Measurements from ENCODE around the gene ZSCAN5A. TPM values are rescaled to one million over a fixed set of nuclear protein-coding genes. Genes with fewer than 3 reads are reported as not detected.
"Not testable (repeated sequence)": the region's sequence is repeated elsewhere in the genome, so short reads cannot be mapped to it uniquely, and the experiment has no call there.

ZSCAN5A gene, protein sequence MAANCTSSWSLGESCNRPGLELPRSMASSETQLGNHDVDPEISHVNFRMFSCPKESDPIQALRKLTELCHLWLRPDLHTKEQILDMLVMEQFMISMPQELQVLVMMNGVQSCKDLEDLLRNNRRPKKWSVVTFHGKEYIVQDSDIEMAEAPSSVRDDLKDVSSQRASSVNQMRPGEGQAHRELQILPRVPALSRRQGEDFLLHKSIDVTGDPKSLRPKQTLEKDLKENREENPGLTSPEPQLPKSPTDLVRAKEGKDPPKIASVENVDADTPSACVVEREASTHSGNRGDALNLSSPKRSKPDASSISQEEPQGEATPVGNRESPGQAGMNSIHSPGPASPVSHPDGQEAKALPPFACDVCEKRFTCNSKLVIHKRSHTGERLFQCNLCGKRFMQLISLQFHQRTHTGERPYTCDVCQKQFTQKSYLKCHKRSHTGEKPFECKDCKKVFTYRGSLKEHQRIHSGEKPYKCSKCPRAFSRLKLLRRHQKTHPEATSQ
- 4.9 TPM for polyA plus RNA-seq (2013, experiment 1 of 2; ENCODE audit: insufficient read length)
- polyA plus RNA-seq (2013, experiment 2 of 2; ENCODE audit: insufficient read length): 3.1 TPM

DNA sequence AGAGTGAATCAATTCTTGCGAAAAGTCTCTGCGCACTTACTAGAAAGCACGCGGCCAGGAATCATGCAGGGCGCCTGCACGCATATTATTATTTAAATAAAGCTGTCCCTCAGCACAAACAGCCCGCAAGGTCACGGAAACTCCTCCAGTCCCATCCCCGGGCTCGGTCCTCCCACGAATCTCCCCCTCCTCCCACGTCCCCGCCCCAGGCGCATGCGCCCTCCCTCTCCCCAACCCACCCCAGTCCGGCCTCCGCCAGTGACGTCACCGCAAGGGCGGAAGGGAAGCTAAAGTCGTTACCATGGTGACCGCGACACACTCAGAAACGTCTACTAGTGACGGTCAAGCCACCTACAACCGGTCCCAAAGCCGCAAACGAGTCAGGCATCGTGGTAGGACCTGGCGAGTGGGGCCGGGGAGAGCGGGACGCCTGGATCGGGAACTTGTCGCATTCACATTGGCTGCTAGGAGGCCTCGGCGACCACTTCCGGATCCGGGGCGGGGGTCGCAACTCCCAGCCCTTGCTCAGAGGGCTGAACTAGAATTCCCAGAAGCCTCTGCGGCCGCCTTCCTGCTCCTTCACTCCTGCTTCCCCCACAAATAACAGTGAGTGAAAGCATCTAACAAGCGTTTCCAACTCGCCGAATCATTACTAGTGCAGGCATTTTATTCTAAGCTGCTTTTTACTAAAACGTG is at the start of gene ZSCAN5A:
ZSCAN5A (minus strand) TSS at position 459 of the 696 bp plus-strand sequence. CDS start 89,793 bp downstream, outside the sequence.
- DNase-seq: peak; percentile 94

DNA sequence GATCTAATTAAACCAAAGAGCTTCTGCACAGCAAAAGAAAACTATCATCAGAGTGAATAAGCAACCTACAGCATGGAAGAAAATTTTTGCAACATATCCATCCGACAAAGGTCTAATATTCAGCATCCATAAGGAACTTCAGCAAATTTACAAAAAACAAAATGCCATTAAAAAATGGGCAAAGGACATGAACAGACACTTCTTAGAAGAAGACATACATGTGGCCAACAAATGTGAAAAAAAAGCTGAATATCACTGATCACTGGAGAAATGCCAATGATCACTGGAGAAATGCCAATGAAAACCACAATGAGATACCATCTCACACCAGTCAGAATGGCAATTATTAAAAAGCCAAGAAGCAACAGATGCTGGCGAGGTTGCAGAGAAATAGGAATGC is 46.2 kb upstream of the ZSCAN5A start:
- no peak for DNase-seq

DNA sequence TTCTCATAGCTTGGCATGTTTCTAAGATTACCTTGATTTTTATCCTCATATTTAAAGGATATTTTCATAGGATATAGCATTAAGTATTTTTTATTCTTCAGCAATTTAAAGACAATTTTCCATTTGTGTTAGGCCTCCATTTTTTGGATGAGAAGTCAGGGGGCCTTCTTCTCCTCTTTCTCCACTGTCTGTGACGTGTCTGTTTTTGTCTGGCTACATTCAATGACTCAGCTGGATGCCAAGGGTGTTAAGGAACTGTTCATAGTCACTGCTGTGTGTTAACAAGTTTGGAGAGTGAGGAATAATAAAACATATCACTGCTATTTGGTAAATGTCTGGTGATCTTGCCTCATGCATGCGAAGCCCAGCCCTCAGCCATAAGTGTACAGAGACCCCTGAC is 42.3 kb upstream of the ZSCAN5A start:
- no peak for DNase-seq

DNA sequence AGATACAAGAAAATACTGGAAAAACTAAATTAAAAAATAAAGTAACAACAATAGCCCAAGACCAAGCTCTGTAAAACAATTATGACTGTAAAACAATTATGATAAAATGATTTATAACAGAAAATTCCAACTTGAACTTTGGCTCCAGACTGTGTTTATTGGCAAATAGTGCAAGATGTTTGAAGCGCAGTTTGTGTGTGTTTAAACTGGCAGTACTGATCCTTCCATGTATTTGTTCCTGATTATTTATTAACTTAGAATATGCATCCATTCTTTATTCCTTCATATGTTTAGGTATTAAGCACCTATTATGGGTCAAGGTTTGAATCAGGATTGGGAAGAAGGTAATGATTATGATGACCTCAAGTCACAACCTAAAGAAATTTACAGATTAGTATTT is 40.9 kb upstream of the ZSCAN5A start:
- DNase-seq: no peak

DNA sequence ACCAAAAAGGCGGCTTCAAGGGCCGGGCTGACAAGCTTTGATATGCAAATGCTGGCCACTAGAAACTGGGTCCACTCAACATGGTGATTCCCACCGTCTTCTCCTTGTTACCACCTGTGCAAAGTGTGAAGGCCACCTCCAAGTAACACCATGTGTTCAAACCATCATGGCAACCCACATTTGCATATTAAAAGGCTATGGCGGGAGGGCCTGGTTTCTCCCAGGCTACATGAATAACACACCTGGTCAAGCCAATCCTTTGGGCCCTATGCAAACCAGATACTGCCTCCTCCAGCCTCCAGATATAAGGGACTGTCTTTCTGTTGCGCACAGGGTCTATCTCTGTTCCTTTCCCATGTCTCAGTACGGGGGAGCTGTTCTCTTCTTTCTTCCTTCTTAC is 36.6 kb upstream of the ZSCAN5A start:
- no peak for DNase-seq

DNA sequence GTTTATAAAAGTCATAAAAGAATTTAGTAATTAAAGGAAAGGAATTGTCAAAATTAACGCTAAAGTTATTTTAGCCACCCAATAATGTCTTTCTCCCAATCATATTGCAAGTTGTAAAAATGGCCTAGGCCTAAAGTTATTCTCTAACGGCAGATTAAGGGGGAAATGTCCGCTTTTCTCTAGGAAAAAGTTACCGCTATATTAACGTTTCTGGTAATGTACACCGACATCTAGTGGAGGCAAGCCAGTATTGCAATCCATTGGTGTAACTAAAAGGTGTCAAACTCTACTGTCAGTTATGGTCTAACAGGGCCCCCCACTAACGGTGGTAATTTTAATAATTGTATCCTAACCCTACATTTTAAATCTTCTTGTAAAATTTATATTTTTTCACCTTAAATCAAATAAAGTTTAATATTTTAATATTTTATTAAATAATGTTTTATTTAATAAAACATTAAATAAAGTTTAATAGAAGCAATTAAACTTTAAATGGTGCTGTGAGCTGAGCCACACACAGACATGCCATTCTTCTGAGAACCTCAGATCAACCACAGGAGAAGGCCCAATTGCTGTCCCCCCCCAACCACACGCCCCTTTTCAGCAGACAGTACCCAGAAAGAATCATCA is 35.9 kb upstream of the ZSCAN5A start:
- DNase-seq: peak; percentile 51

DNA sequence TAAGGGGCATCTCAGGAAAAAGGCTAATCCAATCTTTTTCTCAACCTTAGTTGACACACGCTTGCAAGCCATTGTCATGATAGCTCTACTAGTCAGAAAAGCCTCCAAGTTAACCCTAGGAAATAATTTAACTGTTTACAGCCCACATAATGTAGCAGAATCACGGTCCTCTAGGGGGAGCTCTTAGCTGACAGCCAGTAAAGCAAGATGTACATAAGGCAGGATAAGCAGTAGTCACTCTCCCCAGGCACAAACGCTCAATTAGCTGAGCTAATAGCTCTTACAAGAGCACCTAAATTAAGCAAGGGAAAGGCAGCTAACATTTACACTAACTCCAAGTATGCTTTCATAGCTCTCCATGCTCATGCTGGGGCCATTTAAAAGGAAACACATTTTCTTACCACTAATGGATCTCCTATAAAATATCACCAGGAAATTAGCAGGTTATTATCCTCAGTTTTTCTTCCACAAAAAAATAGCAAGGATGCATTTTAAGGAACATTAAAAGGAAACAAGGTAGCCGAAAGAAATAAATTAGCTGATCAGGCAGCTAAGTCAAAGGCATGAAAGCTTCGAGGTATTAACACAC is 33.7 kb upstream of the ZSCAN5A start:
- no peak for DNase-seq

DNA sequence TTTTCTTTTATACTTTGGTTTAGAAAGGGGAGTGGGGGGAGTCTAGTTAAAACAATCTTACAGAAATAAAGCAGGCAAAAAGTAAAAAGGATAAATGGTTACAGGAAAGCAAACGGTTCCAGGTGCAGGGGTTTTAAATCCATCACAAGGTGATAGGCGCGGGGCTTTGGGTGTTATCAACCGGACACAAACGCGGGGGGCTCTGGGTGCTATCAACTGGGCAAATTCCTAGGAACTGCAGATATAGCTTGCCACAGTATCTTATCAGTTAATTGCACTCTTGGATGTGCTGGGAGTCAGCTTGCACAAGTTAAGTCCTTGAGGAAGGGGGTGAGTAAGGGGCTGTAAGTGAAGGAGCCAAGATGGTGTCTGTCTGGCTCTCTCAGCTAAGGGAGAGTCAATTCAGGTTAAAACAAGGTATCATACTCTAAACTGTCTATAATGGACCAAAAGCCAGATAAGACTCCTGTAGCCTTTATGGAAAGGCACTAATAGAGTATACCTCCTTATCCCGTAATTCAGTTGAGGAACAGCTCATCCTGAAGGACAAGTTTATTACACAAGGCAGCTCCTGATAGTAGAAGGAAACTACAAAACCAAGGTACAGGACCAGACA is 32.6 kb upstream of the ZSCAN5A start:
- DNase-seq: no peak

DNA sequence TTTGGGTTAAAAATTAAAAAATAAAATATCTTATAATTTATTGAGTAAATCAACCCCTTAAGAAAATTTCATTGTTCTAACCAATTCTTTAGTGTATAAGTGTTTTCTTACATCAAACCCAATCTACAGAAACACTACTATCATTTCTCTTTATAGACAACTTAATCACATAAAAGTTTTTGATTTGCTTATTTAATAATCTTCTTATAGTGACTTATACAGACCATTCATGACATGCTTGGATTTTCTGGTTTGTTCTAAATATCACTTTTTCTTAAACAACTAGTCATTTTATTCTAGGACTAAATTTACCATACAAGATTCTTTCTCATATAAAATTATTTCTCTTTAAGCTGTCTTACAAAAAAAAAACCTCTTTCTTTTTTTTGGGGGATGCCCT is 27.3 kb upstream of the ZSCAN5A start:
- no peak for DNase-seq

DNA sequence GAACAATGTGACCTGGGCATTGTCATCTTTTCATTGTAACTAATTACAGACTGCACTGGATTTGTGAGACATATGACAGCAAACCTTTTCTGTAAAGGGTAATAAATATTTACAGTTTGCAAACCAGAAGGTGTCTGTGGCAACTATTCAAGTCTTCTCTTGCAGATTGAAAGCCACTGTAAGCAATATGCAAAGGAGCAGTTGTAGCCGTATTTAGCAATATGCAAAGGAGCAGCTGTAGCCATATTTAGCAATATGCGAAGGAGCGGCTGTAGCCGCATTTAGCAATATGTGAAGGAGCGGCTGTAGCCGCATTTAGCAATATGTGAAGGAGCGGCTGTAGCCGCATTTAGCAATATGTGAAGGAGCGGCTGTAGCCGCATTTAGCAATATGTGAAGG is 24.4 kb upstream of the ZSCAN5A start:
- not testable (repeated sequence) for DNase-seq

DNA sequence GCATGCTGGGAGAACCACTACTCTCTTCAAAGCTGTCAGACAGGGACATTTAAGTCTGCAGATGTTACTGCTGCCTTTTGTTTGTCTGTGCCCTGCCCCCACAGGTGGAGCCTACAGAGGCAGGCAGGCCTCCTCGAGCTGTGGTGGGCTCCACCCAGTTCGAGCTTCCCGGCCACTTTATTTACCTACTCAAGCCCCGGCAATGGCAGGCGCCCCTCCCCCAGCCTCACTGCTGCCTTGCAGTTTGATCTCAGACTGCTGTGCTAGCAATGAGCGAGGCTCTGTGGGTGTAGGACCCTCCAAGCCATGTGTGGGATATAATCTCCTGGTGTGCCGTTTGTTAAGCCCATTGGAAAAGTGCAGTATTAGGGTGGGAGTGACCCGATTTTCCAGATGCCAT is 22.4 kb upstream of the ZSCAN5A start:
- DNase-seq: not testable (repeated sequence)

DNA sequence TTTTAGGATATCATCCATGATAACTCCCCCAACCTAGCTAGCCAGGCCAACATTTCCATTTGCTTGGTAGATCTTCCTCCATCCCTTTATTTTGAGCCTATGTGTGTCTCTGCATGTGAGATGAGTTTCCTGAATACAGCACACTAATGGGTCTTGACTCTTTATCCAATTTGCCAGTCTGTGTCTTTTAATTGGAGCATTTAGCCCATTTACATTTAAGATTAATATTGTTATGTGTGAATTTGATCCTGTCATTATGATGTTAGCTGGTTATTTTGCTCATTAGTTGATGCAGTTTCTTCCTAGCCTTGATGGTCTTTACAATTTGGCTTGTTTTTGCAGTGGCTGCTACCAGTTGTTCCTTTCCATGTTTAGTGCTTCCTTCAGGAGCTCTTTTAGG is 20.7 kb upstream of the ZSCAN5A start:
- DNase-seq: not testable (repeated sequence)

DNA sequence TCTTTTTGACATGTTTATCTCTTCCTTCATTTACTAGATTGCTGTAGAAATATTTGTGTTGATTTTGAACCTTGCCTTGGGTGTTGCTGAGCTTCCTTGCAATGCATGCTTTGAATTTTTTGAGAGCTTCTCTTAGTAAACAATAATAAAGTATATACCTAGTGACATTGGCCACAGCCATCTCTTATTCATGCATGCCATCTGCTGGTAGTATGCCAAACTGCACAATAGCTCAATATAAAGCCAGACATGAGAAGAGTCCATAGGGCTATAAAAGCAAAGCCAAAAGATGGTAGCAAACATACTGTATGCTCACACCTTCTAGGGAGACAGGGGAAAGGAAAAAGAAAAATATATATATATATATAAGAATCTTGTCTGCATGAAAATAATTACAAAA is 18.9 kb upstream of the ZSCAN5A start:
- peak; percentile 35 for DNase-seq

DNA sequence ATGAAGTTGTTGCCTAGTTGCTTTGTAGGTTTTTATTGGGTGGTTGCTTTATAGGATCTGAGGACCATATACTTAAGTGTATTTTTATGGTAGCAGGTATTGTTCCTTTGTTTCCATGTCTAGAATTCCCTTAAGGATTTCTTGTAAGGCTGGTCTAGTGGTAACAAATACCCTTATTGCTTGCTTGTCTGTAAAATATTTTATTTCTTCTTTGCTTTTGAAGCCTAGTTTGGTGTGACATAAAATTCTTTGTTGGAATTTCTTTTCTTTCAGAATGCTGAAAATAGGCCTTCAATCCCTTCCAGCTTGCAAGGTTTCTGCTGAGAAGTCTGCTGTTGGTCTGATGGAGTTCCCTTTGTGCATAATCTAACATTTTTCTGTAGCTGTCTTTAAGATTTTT is 18.1 kb upstream of the ZSCAN5A start:
- no peak for DNase-seq

DNA sequence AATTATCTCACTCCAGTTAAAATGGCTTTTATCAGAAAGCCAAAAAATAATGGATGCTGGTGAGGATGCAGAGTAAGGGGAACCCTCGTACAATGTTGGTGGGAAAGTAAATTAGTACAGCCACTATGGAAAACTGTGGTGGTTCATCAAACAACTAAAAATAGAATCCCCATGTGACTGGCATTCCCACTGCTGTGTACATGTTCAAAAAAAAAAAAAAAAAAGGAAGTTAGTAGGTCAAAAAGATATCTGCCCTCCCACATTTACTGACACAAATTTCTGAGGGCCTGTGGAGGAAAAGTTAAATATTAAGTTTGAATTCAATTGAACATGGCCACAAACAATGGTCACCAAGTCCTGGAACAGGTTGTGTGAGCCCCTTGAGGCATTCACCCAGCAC is 9.8 kb upstream of the ZSCAN5A start:
- DNase-seq: no peak

DNA sequence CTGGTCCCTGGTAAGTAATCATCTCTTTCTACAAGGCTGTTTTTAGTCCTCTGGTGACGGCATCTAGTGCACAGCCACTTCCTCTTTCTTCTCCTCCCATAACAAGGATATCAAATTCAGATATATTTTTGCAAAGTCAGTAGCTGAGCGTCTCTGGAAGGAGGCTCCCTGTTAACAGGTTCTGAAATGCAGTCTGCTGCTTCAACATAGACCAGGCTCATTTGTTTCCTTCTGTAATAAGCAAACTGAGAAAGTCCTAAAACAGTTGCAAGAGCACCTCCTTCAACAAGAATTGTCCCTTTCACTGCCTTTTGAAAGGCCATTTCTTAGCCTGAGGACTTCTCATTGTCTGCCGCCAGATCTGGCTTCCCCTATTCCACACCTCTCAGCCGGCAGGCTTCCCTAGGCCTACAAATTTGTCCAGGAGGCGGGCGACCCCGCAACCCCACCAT is 7.4 kb upstream of the ZSCAN5A start:
- DNase-seq: no peak

DNA sequence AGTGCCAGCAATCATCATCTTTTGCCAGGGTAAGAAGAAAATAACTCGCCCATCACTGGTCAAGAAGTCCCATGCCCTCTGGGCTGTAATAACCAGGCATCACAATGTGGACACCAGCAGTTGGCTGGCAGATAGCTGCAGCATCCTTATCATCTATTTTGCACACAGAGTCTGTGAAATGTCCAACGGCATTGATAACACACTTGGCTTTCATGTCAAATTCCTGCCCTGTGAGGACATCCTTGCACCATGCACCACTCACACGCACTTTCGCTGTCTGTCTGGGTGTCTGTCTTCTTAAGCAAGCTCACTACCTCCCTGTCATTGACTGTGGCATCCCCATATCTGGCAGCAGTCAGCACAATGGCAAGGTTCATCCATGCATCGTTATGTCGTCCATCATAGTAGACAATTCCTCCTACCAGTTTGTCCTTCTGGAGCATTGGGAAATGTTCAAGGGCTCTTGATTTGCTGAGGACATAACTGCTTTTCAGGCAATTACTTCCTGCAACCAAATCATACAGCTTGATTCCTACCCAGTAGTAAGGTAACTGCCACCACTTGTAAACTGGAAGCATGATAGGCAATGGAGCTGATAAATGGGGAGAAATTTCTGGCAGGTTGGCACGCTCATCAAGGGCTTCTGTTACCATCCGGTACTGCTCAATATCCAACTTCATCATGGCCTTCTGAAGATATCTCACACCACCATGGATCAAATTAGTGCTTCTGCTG is 6.8 kb upstream of the ZSCAN5A start:
- no peak for DNase-seq

DNA sequence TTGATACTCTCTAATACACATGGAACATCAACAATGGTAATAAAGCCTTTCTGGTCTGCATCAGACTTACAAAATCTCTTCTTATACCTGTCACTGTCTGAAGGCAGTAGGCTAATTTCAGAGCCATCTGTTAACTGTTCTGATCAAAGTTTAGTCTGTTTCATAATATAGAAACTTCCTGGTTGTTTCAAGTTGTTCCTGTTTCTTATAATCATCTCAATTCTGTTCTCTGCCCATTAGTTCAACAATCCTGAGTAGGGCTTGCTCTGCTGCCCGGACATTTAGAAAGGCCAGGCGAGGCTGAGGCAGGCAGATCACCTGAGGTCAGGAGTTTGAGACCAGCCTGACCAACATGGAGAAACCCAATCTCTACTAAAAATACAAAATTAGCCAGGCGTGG is 5.4 kb upstream of the ZSCAN5A start:
- DNase-seq: no peak

DNA sequence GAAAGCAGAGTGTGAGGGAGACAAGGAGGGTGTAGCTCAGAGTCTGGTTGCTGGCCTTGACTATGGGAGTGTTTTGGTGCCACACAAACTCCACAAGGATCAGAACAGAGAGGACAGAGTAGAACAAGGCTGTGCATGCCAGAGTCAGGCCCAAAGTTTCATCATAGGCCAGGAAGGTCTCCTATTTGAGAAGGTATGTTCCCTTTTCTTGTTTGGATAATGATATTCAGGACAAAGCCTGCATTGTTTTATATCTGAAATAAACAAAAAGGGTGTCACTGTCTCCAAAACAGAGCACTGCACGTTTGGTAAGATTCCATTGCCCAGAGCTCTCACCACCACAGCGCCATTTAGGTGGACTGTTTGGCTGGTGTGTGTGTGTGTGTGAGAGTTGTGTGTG is 3.1 kb upstream of the ZSCAN5A start:
- DNase-seq: no peak

DNA sequence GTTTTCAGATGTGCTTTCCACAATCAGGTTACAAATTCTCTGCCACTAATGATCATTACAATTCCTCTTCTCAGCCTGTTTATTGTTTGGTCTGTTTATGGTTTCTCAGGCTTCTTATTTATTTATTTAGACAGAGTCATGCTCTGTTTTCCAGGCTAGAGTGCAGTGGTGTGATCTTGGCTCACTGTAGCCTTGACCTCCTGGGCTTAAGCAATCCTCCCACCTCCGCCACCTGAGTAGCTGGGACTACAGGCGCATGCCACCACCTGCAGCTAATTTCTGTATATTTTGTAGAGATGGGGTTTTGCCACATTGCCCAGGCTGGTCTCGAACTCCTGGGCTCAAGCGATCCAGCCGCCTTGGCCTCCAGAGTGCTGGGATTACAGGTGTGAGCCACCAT is 2.1 kb upstream of the ZSCAN5A start:
- DNase-seq: no peak

DNA sequence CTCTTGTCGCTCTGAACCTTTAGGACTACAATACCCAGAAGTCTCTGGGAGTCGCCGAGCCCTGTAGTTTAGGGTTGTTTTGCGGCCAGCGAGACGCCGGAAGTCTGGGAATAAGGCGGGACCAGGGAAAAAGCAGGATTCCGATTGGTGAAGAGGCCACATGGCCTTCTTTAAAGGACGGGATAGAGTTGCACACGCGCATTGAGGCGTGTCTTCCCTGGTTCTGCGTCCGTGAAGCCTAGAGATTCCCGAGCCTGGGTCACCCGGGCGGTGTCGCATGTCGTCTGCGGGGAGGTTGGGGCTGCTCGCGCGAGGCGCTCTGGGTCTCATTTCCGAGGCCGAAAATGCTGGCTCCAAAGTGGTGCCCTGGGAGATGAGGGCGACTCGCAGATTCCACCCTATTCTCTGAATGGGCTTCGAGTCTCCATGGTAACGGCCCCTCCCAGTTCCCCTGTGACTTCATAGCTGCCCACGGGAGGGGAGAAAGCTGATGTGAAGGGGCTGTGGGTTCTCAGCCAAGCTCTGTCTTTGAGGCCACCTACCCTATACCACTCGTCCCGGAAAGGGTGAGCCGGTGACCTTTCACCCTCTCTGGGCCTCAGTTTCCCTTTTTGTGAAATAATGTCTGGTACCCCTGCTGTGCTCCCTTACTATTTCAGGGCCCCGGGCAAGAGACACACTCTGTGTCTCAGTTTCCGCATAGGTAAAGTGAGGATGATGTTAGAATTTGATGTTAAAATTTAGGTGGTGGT is 614 bp upstream of the ZSCAN5A start:
- DNase-seq: peak; percentile 98

Data from fibroblast of skin of abdomen (primary cell).